Measurements from ENCODE around the gene TNIK.

DNA sequence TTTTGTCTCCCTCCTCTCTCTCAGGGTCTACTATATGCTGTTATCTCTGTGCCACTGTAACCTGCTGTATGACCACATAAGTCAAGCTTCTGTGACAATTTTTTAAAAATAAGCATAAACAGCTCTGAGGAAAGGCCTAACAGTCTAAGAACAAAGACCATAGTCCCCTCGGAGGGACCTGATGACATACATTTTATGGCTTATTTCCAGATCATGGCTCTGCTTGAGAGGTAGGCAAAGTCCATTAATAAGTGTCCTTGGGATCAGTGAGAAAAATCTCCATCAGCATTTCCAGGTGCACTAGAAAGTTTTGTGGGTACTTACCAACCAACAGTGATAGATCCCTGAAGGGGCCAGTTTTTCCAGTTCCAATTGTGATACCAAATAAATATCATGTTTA is 123.8 kb downstream of the TNIK start:
- TF ChIP-seq, protein P1, sequence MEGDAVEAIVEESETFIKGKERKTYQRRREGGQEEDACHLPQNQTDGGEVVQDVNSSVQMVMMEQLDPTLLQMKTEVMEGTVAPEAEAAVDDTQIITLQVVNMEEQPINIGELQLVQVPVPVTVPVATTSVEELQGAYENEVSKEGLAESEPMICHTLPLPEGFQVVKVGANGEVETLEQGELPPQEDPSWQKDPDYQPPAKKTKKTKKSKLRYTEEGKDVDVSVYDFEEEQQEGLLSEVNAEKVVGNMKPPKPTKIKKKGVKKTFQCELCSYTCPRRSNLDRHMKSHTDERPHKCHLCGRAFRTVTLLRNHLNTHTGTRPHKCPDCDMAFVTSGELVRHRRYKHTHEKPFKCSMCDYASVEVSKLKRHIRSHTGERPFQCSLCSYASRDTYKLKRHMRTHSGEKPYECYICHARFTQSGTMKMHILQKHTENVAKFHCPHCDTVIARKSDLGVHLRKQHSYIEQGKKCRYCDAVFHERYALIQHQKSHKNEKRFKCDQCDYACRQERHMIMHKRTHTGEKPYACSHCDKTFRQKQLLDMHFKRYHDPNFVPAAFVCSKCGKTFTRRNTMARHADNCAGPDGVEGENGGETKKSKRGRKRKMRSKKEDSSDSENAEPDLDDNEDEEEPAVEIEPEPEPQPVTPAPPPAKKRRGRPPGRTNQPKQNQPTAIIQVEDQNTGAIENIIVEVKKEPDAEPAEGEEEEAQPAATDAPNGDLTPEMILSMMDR (conservative IDR thresholded peaks at IDR 0.05; ENCODE audit: low read length): no peak
- TF ChIP-seq EZH2phosphoT487 (IDR thresholded peaks at IDR 0.05; ENCODE audit: borderline replicate concordance): no peak

All from Loucy (cell line).